ENCODE data around the gene ACCS. TPM values are rescaled to one million over a fixed set of nuclear protein-coding genes. Genes with fewer than 3 reads are reported as not detected.

The ACCS gene
- total RNA-seq, 1 experiment from 2014 or later: 7.5 TPM

DNA sequence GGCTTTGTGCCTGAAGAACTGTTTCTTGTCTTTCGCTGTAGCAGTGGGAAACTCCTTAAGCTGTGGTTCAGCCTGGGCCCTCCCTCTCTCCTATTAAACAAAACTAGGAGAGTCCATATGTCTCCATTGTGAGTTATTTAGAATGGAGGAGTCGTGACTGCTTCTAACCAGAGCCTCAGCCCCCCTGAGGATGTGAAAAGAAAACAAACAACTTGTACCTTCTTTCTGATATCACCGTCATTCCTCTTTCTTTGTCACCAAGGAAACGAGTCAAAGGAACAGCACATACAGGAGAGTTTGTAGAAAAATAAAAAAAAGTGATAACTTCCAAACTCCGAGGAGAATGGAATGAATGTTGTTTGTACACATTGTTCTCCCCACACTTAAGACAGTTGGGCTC, 17.8 kb downstream of the ACCS start:
- Histone ChIP-seq H3K14ac (ENCODE audit: insufficient read depth, low read length) (no peak overlapping the region), H3K4me2 (ENCODE audit: insufficient read depth, insufficient read length, low read length) (no peak overlapping the region), H3K27me3 (ENCODE audit: insufficient read depth, low read length) (no peaks in the 10 kb centered on the region), H4K5ac (ENCODE audit: insufficient read length, low read depth, low read length) (no peak overlapping the region), H4K91ac (ENCODE audit: insufficient read length, low read depth, low read length) (no peak overlapping the region), H3T11ph (ENCODE audit: low read length) (no peak overlapping the region), H3K56ac (ENCODE audit: insufficient read length, low read depth, low read length) (no peak overlapping the region), H2BK120ac (ENCODE audit: low read depth, low read length, poor library complexity, severe bottlenecking) (no peak overlapping the region), H2BK15ac (ENCODE audit: low read depth, low read length) (no peak overlapping the region), H3K4ac (ENCODE audit: low read depth, low read length) (no peak overlapping the region), H4K8ac (replicated peaks; ENCODE audit: insufficient read length, low read depth, low read length) (no peak overlapping the region), H3K9me3 (ENCODE audit: control insufficient read depth, low read depth, low read length) (no peaks in the 10 kb centered on the region), H3K27ac (ENCODE audit: insufficient read length, low read depth, low read length) (no peak overlapping the region), H3K79me1 (ENCODE audit: insufficient read depth, low read depth, low read length, poor library complexity, severe bottlenecking) (no peaks in the 10 kb centered on the region), H3K4me1 (ENCODE audit: insufficient read depth, low read length) (no peaks in the 10 kb centered on the region), H2AK5ac (ENCODE audit: insufficient read length, low read length) (no peak overlapping the region), H4K20me1 (ENCODE audit: control insufficient read depth, insufficient read depth, insufficient read length) (no peaks in the 10 kb centered on the region), H3K23me2 (ENCODE audit: insufficient read length, low read depth, low read length, poor library complexity, severe bottlenecking) (no peaks in the 10 kb centered on the region), H3K79me2 (ENCODE audit: insufficient read depth, low read length) (no peaks in the 10 kb centered on the region), H3K18ac (ENCODE audit: insufficient read length, low read depth, low read length) (no peak overlapping the region), H3K23ac (ENCODE audit: insufficient read length, low read depth, low read length) (no peak overlapping the region), H2BK12ac (ENCODE audit: insufficient read length, low read depth, low read length) (no peak overlapping the region), H2AFZ (ENCODE audit: low read length) (no peak overlapping the region), H3K9ac (ENCODE audit: extremely low read depth, insufficient read length, low read length) (no peak overlapping the region), H2BK5ac (ENCODE audit: insufficient read length, low read length) (no peak overlapping the region), H2BK20ac (ENCODE audit: low read depth, low read length, poor library complexity, severe bottlenecking) (no peak overlapping the region)
- Mint-ChIP-seq H3K4me3 (no peak overlapping the region), H3K36me3 (ENCODE audit: insufficient read depth in 1 of 3, low read depth in 3 of 3) (peaks cover 6 to 17% (median 7%) of the 10 kb centered on the region in 3 experiments; a peak in 6 of 7 replicates), H3K9me3 (peaks cover 11 to 13% of the 10 kb centered on the region in 2 experiments), H3K4me1 (peaks cover 6% of the 10 kb centered on the region in 2 experiments), H3K27me3 (ENCODE audit: low read depth) (peaks cover 4% of the 10 kb centered on the region), H3K27ac (no peak overlapping the region)
- no peak for DNase-seq
- no peak for TF ChIP-seq CTCF (conservative IDR thresholded peaks at IDR 0.05)
- no CpG with 5 or more reads among the region's 5 CpGs for WGBS (ENCODE audit: extremely low coverage, insufficient read length, low lambda C conversion rate)

Data from H9 (cell line).